ENCODE data around the gene SNTA1. TPM values are rescaled to one million over a fixed set of nuclear protein-coding genes. Genes with fewer than 3 reads are reported as not detected.

Gene SNTA1
- total and polyA plus RNA-seq, 10 donors = 2.4 to 8.7 (median 4.4) TPM

DNA sequence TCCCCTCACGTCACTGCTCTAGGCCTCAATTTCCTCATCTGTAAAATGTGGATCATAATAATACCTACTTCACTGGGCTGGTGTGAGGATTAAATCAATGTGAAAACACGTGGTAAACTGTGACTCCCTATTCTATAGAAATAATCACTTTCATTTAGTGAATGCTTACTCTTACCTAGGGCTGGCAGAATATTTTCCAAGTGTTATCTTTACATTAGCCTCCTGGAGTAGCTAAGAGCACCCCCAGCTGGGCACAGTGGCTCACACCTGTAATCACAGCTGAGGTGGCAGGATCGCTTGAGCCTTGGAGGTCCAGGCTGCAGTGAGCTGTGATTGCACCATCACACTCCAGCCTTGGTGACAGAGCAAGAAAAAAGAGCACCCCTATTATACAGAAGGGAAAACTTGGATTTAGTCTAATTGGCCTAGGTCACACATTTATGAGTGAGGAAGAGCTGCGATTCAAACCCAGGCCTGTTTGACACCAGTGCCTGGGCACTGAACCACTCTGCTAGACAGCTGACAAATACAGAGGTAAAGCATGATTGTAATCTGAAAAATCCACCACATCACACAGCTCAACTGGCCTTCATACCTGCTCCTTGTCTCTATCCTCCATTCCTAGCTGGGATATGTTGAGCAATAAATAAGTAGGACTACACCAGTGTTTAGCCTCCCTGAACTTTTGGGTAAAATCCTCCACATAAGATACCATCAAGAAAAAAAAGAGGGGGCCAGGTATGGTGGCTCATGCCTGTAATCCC is 1.4 kb upstream of the SNTA1 start:
- H3K36me3 ChIP-seq = no peaks in the 10 kb centered on the region
- no peak for DNase-seq
- TF ChIP-seq POLR2AphosphoS5 (IDR thresholded peaks at IDR 0.05) (no peak), POLR2A (IDR thresholded peaks at IDR 0.05) (no peak)
- TF ChIP-seq, protein P1, sequence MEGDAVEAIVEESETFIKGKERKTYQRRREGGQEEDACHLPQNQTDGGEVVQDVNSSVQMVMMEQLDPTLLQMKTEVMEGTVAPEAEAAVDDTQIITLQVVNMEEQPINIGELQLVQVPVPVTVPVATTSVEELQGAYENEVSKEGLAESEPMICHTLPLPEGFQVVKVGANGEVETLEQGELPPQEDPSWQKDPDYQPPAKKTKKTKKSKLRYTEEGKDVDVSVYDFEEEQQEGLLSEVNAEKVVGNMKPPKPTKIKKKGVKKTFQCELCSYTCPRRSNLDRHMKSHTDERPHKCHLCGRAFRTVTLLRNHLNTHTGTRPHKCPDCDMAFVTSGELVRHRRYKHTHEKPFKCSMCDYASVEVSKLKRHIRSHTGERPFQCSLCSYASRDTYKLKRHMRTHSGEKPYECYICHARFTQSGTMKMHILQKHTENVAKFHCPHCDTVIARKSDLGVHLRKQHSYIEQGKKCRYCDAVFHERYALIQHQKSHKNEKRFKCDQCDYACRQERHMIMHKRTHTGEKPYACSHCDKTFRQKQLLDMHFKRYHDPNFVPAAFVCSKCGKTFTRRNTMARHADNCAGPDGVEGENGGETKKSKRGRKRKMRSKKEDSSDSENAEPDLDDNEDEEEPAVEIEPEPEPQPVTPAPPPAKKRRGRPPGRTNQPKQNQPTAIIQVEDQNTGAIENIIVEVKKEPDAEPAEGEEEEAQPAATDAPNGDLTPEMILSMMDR (IDR thresholded peaks at IDR 0.05 in 8 of 11, conservative IDR thresholded peaks at IDR 0.05 in 3 of 11) = peak in 1 of 11 experiments; percentile 6
- H3K27ac ChIP-seq = peak overlapping the region in 6 of 8 donors; percentile 8 to 87 (median 80)
- peaks cover 0 to 9% (median 0%) of the 10 kb centered on the region in 7 donors for H3K27me3 ChIP-seq (replicated peaks in 1 of 7)
- peaks cover 0 to 33% (median 18%) of the 10 kb centered on the region in 6 donors for H3K4me1 ChIP-seq
- intact Hi-C loops (cut with DNase I; ENCODE audit: low total_unique reads) = no loop called here
- peaks cover 0 to 6% (median 0%) of the 10 kb centered on the region in 8 donors for H3K9me3 ChIP-seq
- WGBS, 5 donors = 43 to 52% (median 50%) methylated on average over 4 of the region's 4 CpGs
- H3K4me3 ChIP-seq = peak overlapping the region in 7 of 8 donors; percentile 62 to 88 (median 72)

GRCh38 chr20:33443006-33443511 is 504 bp downstream of the SNTA1 start:
- Histone ChIP-seq H3K36me3 (no peaks in the 10 kb centered on the region), H3K27me3 (replicated peaks in 1 of 7) (peaks cover 0 to 9% (median 0%) of the 10 kb centered on the region in 7 donors), H3K9me3 (no peaks in the 10 kb centered on the region), H3K4me3 (peak overlapping the region; percentile 62 to 88 (median 72)), H3K4me1 (peaks cover 0 to 33% (median 18%) of the 10 kb centered on the region in 6 donors), H3K27ac (peak overlapping the region in 5 of 8 donors; percentile 73 to 87 (median 81))
- DNase-seq = peak; percentile 88
- TF ChIP-seq, protein P1 (IDR thresholded peaks at IDR 0.05 in 8 of 11, conservative IDR thresholded peaks at IDR 0.05 in 3 of 11) = no peak
- TF ChIP-seq POLR2AphosphoS5 (IDR thresholded peaks at IDR 0.05) = no peak
- TF ChIP-seq POLR2A (IDR thresholded peaks at IDR 0.05) = no peak
- intact Hi-C loops (cut with DNase I; ENCODE audit: low total_unique reads) = no loop called here
- WGBS, 5 donors = 3 to 5% (median 3%) methylated on average over 17 to 45 of the region's 45 CpGs

DNA sequence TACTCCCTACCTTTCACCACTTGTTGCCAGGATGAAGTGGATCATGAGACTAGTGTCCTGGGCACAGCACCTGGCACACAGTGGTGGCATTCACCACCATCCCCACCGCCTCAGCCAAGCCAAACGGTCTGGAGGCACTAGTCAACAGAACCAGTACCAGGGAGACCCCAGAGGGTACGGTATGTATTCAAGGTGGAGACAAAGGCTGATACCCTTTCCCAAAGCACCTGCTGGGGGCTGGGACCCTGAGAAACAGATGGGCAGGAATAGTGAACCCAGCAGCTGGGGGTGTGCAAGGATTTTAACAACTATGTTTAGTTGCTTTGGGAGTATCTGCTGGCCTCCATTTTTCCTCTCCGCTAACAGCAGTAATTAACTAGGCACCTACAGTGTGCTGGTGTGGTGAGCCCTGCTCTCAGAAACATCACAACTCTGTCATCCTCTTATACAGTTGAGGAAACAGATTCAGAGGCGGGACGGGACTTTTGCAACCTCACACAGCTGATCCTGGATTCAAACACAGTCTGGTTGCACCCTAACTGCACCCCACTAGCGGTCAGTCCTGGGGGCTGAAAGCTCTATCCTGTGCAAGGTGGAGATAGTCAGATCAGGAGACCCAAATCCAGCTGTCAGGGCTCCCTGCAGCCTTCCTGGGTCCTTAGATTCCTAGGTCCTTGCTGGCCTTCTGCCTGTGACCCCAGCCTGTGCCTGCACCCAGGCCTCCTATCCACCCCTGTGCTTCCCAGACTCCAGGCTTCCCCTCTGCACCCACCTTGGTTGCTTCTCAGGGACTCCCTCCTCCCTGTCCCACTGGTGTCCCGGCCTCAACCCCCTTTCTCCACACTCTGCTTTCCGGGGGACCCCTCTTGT is 1.2 kb downstream of the SNTA1 start:
- Histone ChIP-seq H3K9me3 (no peaks in the 10 kb centered on the region), H3K36me3 (no peaks in the 10 kb centered on the region), H3K4me3 (peak overlapping the region in 6 of 8 donors; percentile 62 to 88 (median 74)), H3K27me3 (replicated peaks in 1 of 7) (peaks cover 0 to 9% (median 0%) of the 10 kb centered on the region in 7 donors), H3K4me1 (peaks cover 0 to 33% (median 18%) of the 10 kb centered on the region in 6 donors), H3K27ac (no peak overlapping the region)
- 64 to 80% (median 70%) methylated on average over 8 to 9 of the region's 9 CpGs for WGBS, 5 donors
- intact Hi-C loops (cut with DNase I; ENCODE audit: low total_unique reads) = no loop called here
- TF ChIP-seq, protein P1 (IDR thresholded peaks at IDR 0.05 in 8 of 11, conservative IDR thresholded peaks at IDR 0.05 in 3 of 11) = no peak
- TF ChIP-seq POLR2AphosphoS5 (IDR thresholded peaks at IDR 0.05) (no peak), POLR2A (IDR thresholded peaks at IDR 0.05) (no peak)
- DNase-seq = peak; percentile 68

Measured in spleen (tissue), 11 donors.